GM20431 (cell line): ENCODE results near the gene CFAP97D2.
"Not testable (repeated sequence)": the region's sequence is repeated elsewhere in the genome, so short reads cannot be mapped to it uniquely, and the experiment has no call there.

ENCODE experiments used
- in situ Hi-C: fragments of 300-500 bp; cut with MseI, MboI; formaldehyde crosslinking; loops from one replicate; pipeline ENCODE4 v1.15.0; 2020; ENCODE audit warnings: low sequenced_read_pairs; ENCODE audit not compliant: unreplicated experiment

Gene CFAP97D2

GRCh38 chr13:114260814-114261213 lies 81.8 kb downstream of the CFAP97D2 start:
- in situ Hi-C loops = no loop called here

DNA sequence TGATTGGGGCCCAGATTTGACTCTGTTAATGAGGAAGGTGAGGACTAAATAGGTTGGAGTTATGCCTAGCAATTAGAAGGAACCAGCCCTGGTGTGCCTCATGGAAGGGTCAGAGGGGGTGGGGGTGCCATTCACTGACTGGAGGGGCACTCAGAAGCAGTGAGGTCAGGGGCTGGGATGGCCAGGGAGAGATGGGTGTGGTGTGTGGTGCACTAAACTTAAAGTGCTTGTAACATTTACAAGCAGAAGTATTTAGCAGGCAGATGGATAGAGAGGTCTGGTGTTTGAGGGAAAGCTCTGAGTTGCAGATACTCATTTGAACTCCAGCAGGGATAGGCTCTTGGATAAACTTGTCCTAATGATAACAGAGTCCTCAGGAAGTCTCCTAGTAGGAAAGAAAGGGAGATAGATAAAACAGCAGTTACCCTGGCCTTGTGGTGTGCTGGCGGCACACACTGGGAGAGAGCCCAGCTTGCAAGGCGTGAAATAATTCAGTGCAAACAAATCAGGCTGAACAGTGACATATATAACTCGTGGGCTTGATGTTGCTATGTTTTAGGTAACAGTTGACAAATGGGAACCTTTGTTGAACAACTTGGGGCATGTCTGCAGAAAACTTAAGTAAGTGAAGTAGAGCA lies 82.4 kb downstream of the CFAP97D2 start:
- in situ Hi-C loops = no loop called here

DNA sequence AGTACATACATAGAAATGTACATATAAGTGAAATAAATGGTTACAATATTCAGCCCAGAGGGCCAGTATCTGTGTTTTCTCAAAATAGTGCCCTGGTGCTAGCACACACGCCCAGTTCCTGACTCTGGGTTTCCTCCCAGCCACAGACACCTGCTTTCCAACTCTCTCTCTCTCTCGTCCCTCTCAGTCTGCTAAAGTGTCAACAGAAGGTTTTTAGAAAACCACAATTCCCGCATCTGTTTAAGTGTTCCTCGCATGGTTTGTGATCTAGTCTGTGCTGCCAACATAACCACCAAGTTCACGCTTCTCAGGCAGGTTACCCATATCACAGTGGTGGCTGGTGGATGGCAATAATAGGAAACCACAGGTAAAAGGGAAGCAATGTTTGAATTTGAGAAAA lies 84.5 kb downstream of the CFAP97D2 start:
- in situ Hi-C loops = no loop called here

- in situ Hi-C loops = not testable (repeated sequence)
Measured at GRCh38 chr13:114264313-114264712, 85.3 kb downstream of the CFAP97D2 start.

DNA sequence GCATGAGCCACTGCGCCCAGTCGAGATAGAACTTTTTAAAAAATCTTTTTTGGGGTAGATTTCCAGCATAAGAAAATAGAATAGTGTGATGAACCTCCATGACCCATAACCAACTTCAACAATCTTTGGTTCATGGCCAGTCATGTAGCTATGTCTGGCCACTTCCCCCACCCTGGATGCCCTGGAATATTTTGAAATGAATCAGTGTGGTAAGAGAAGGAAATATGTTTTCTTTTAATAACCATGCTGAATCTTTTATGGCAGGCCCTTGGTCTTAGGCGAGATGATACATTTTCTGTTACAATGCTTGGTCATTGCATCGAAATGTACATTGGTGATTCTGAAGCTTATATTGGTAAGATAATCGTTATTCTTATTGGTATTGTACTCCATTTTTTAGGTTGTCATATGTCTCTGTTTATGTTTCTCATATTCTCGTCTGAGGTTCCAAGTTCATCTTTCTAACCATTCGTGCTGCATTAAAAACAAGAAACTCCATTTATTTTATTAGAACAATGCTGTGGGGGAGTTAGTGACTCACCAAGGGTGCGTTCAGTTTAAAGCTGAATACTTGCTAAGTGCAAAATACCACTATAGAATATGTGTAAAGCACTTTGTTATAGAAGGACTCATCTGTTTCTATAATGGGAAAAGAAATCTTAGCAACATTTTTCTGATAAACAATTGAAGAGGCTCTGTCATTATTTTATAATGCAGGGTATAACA lies 86.0 kb downstream of the CFAP97D2 start:
- in situ Hi-C loops = no loop called here

GRCh38 chr13:114266241-114266640 lies 87.2 kb downstream of the CFAP97D2 start:
- in situ Hi-C loops = no loop called here

- in situ Hi-C loops = no loop called here
Measured at GRCh38 chr13:114268344-114269280, 89.6 kb downstream of the CFAP97D2 start.

DNA sequence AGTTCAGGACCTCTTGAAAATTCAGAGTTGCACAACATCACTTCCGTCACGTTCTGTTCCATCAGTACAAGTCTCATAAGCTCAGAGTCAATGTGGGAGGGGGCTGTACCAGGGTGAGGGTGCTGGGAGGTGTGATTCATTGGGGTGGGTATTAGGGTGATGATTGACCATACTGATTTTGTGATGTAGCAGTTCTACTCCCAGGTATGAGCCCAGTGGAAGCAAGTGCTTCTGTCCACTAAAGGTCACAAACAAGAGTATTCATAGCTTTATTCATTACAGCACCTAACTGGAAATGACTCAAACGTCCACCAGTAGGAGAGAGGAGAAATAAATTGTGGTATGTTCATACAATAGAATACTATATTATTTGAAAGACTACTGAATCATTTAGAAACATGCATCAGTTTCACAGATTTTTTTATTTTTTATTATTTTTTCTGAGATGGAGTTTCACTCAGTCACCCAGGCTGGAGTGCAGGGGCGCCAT lies 90.3 kb downstream of the CFAP97D2 start:
- in situ Hi-C loops = no loop called here
